Fibroblast of pulmonary artery (primary cell): ENCODE measurements around the gene PRORP.

Experiments
- DNase-seq: peaks from one replicate; pipeline ENCODE4 v3.0.0-alpha.2; 2010; ENCODE audit warnings: low read depth
- H3K4me3 ChIP-seq: replicated peaks from 2 replicates; pipeline ENCODE4 v1.5.1; 2011; ENCODE audit warnings: low read depth, mild to moderate bottlenecking, control low read depth, low read length, moderate library complexity
- TF ChIP-seq, protein P1 (sequence below): IDR thresholded peaks from 2 replicates; pipeline ENCODE4 v1.5.1; 2011; ENCODE audit warnings: mild to moderate bottlenecking, control low read depth, low read length, inconsistent platforms; ENCODE audit errors: missing control alignments

PRORP gene

DNA sequence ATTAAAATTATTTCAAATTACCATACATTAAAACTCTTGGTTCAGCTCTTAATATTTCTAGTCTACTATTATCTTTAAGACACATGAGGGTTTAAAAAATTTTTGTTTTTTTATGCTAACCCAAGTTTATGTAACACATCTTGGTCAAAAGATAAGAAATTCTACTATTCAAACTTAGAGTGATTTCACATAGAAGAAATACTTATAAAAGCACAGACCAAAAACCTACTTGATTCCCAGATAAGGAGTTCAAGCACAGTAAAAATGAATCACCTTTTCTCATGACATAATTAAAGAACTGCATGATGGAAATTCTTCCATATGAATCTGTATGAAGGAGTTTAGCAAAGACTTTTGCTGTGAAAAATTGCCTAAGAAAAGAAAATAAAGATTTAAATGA is 14.5 kb upstream of the PRORP start:
- TF ChIP-seq, protein P1, sequence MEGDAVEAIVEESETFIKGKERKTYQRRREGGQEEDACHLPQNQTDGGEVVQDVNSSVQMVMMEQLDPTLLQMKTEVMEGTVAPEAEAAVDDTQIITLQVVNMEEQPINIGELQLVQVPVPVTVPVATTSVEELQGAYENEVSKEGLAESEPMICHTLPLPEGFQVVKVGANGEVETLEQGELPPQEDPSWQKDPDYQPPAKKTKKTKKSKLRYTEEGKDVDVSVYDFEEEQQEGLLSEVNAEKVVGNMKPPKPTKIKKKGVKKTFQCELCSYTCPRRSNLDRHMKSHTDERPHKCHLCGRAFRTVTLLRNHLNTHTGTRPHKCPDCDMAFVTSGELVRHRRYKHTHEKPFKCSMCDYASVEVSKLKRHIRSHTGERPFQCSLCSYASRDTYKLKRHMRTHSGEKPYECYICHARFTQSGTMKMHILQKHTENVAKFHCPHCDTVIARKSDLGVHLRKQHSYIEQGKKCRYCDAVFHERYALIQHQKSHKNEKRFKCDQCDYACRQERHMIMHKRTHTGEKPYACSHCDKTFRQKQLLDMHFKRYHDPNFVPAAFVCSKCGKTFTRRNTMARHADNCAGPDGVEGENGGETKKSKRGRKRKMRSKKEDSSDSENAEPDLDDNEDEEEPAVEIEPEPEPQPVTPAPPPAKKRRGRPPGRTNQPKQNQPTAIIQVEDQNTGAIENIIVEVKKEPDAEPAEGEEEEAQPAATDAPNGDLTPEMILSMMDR, result no peak
- no peak for DNase-seq
- H3K4me3 ChIP-seq, result no peak overlapping the region

DNA sequence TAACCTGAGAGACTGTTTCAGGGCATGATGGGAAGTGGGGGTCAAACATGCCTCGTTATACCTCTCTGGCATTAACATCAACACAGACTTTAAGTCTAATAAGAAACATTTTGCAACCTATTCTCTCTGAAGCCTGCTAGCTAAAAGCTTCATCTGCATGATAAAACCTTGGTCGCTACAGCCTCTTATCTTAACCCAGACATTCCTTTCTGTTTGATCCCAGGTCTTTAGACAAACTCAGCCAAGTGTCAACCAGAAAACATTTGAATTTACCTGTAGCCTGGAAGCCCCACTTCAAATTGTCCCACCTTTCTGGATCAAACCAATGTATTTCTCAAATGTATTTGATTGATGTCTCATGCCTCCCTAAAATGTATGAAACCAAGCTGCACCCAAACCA is 9.7 kb upstream of the PRORP start:
- no peak overlapping the region for H3K4me3 ChIP-seq
- DNase-seq, result no peak
- TF ChIP-seq, protein P1, result no peak

DNA sequence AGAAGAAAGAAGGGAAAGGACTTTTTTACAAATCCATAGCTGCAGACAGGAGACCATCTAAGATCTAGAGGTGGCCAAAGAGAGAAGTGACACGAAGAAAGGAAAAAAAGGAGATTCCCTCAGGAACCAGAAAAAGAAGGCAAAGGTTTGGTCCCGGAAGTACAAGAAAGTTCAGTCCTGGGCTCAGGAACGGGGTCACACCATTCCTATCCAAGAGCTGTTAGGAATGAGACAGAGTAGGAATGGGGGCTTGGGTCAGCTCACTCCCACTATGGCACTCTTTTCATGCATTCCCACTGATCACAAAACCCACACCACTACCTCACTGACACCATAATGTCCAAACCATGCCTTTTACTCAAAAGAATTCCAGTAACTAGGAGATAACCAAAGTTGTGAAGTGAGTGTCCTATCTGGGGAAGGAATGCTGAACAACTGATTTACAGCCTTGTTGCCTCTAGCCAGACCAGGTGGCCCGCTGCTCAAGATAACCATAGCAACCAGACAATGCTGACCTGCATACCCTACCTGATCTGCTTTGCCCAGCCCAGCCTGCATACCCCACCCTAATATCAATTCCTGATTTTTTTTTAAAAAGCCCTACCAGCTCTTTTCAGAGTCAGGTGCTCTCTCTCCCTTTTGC is 8.9 kb upstream of the PRORP start:
- TF ChIP-seq, protein P1, result no peak
- DNase-seq, result no peak
- no peak overlapping the region for H3K4me3 ChIP-seq

DNA sequence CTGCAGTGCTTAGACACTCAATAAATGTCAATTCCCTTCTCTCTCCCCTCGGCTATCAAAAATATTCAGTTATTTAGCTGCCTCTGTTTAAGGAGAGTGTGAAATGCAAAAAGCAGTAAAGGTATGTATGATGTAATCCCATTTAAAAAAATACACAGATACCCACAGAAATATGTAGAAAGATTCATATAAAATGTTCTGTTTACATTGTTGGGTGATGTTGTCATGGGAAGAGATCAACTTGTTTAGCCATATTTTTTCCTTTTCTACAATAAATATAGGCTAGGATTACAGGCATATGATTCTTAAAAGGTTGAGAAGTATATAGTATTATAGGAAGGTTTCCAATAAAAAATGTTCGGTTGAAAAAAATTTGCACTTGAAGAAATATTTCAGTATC is 8.3 kb upstream of the PRORP start:
- DNase-seq, result peak; percentile 24
- no peak overlapping the region for H3K4me3 ChIP-seq
- TF ChIP-seq, protein P1, result no peak

DNA sequence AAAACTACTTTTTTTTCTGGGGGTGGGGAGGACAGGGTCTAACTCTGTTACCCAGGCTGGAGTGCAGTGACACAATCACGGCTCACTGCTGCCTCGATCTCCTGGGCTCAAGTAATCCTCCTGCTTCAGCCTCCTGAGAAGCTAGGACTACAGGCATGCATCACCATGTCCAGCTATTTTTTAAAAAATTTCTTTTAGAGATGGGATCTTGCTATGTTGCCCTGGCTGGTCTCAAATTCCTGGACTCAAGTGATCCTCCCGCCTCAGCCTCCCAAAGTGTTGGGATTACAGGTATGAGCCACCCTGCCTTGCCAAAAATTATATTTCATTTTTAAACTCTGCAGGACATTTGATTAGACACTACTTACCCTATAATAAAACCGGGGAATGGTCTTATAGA is 6.1 kb upstream of the PRORP start:
- H3K4me3 ChIP-seq, result no peak overlapping the region
- DNase-seq, result no peak
- TF ChIP-seq, protein P1, result no peak

DNA sequence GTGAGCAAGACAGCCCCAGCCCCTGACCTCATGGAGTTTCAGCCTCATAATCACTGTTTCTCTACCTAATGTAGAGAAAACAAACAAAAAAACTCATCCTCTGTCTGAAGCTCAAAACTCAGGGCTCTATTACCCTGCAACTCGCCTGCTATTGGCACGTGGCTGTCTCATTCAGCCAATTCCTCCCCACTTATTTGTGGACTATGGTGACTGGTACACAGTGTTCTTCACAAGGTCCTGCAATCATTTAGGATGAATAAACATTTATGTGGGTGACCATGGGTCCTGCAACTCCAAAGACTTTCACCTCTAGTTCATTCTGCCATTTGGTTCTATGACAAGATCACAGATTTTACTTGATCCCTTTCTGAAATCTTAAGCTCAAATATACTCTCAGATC is 5.2 kb upstream of the PRORP start:
- DNase-seq, result no peak
- TF ChIP-seq, protein P1, result no peak
- no peak overlapping the region for H3K4me3 ChIP-seq
